Neuronal stem cell (in vitro differentiated cells): ENCODE measurements around the gene PDE4DIP.
"Not testable (repeated sequence)": the region's sequence is repeated elsewhere in the genome, so short reads cannot be mapped to it uniquely, and the experiment has no call there.

Experiments used
- DNase-seq: peaks from one replicate; pipeline ENCODE4 v3.0.0-alpha.2; 2013; ENCODE audit warnings: low spot score
- H2AFZ ChIP-seq: one replicate; pipeline ENCODE4 v1.6.1; 2013; ENCODE audit warnings: mild to moderate bottlenecking, low read length, inconsistent platforms
- H2AK5ac ChIP-seq: 2 replicates; pipeline ENCODE4 v1.6.1; 2013; ENCODE audit warnings: low read depth, mild to moderate bottlenecking, inconsistent platforms, low read length, moderate library complexity, mixed read lengths
- H2BK120ac ChIP-seq: 2 replicates; pipeline ENCODE4 v1.6.1; 2013; ENCODE audit warnings: low read depth, mild to moderate bottlenecking, inconsistent platforms, low read length, moderate library complexity, mixed read lengths
- H2BK12ac ChIP-seq: one replicate; pipeline ENCODE4 v1.6.1; 2013; ENCODE audit warnings: low read length, inconsistent platforms
- H2BK15ac ChIP-seq: 2 replicates; pipeline ENCODE4 v1.6.1; 2013; ENCODE audit warnings: mild to moderate bottlenecking, low read length, inconsistent platforms, mixed read lengths
- H2BK5ac ChIP-seq: one replicate; pipeline ENCODE4 v1.6.1; 2013; ENCODE audit warnings: inconsistent platforms, mild to moderate bottlenecking, low read length, moderate library complexity
- H3K14ac ChIP-seq: one replicate; pipeline ENCODE4 v1.6.1; 2013; ENCODE audit warnings: low read length, inconsistent platforms
- H3K18ac ChIP-seq: 2 replicates; pipeline ENCODE4 v1.6.1; 2013; ENCODE audit warnings: low read length, inconsistent platforms
- H3K23ac ChIP-seq: 2 replicates; pipeline ENCODE4 v1.6.1; 2013; ENCODE audit warnings: low read depth, mild to moderate bottlenecking, mixed read lengths, low read length, inconsistent platforms; ENCODE audit not compliant: poor library complexity
- H3K27ac ChIP-seq: replicated peaks from 3 replicates; pipeline ENCODE4 v1.5.1; 2013; ENCODE audit warnings: low read length, inconsistent platforms
- H3K27me3 ChIP-seq, 3 experiments: 2 replicates each; pipeline ENCODE4 v1.6.1; 2013; ENCODE audit warnings: low read length in 3 of 3, mild to moderate bottlenecking in 2 of 3, inconsistent platforms in 1 of 3, low read depth in 1 of 3, mixed read lengths in 1 of 3, moderate library complexity in 1 of 3; ENCODE audit not compliant: control insufficient read depth in 3 of 3, insufficient read depth in 3 of 3
- H3K36me3 ChIP-seq, 2 donors: replicated peaks in 1 of 2; 2 replicates each; pipeline ENCODE4 v1.6.1; 2013; ENCODE audit warnings: low read length in 2 of 2; ENCODE audit not compliant: control insufficient read depth in 2 of 2, insufficient read depth in 2 of 2
- H3K4ac ChIP-seq: 2 replicates; pipeline ENCODE4 v1.6.1; 2013; ENCODE audit warnings: inconsistent platforms, mild to moderate bottlenecking, low read length, moderate library complexity
- H3K4me1 ChIP-seq, 2 donors: 1 replicate in 1 of 2; 2 replicates in 1 of 2; pipeline ENCODE4 v1.6.1; 2013; ENCODE audit warnings: low read length in 2 of 2, low read depth in 1 of 2; ENCODE audit not compliant: control insufficient read depth in 2 of 2, insufficient read depth in 1 of 2
- H3K4me2 ChIP-seq: one replicate; pipeline ENCODE4 v1.6.1; 2013; ENCODE audit warnings: mild to moderate bottlenecking, low read length, inconsistent platforms; ENCODE audit not compliant: insufficient read depth, poor library complexity, severe bottlenecking
- H3K4me3 ChIP-seq, 2 donors: 2 replicates each; pipeline ENCODE4 v1.5.1; 2013; ENCODE audit warnings: low read length in 2 of 2, mild to moderate bottlenecking in 2 of 2, inconsistent platforms in 1 of 2, moderate library complexity in 1 of 2
- H3K79me1 ChIP-seq: one replicate; pipeline ENCODE4 v1.6.1; 2013; ENCODE audit warnings: low read depth, mild to moderate bottlenecking, inconsistent platforms, low read length, moderate library complexity
- H3K9ac ChIP-seq: one replicate; pipeline ENCODE4 v1.6.1; 2013; ENCODE audit warnings: mild to moderate bottlenecking, low read depth, low read length, inconsistent platforms; ENCODE audit not compliant: poor library complexity
- H3K9me3 ChIP-seq, 2 donors: replicated peaks in 1 of 2; 2 replicates each; pipeline versions ENCODE3 to v1.6.1; 2013; ENCODE audit warnings: low read length in 2 of 2, mild to moderate bottlenecking in 2 of 2, inconsistent platforms in 1 of 2, low read depth in 1 of 2, mixed read lengths in 1 of 2, moderate library complexity in 1 of 2; ENCODE audit not compliant: control insufficient read depth in 2 of 2, insufficient read depth in 1 of 2
- H4K8ac ChIP-seq: one replicate; pipeline ENCODE4 v1.6.1; 2013; ENCODE audit warnings: low read depth, mild to moderate bottlenecking, inconsistent platforms, low read length, moderate library complexity
- H4K91ac ChIP-seq: one replicate; pipeline ENCODE4 v1.6.1; 2013; ENCODE audit warnings: low read length, low read depth, mild to moderate bottlenecking, inconsistent platforms; ENCODE audit not compliant: poor library complexity
- WGBS, 2 donors: extraction: QIAGEN DNeasy Blood & Tissue Kit; methylation state at CpG; one replicate each; pipeline ENCODE4 v1.1.7; 2013; ENCODE audit warnings: missing lambda C conversion rate in 2 of 2, mixed read lengths in 1 of 2; ENCODE audit not compliant: insufficient read length in 2 of 2, insufficient replicate concordance in 1 of 2; ENCODE audit errors: extremely low coverage in 2 of 2; 5-methylcytosine and 5-hydroxymethylcytosine counted together

The PDE4DIP gene

GRCh38 chr1:148879812-148880416 lies 35.7 kb downstream of the PDE4DIP start:
- not testable (repeated sequence) for H2BK15ac ChIP-seq, H3K4me1 ChIP-seq, H4K8ac ChIP-seq, H2AFZ ChIP-seq, H3K9me3 ChIP-seq, H3K23ac ChIP-seq, H3K9ac ChIP-seq, H4K91ac ChIP-seq, H3K4me2 ChIP-seq, H3K4me3 ChIP-seq, DNase-seq, H2BK5ac ChIP-seq, H3K36me3 ChIP-seq, H3K27ac ChIP-seq, H3K14ac ChIP-seq, H3K18ac ChIP-seq, H2BK12ac ChIP-seq, H3K27me3 ChIP-seq, H3K4ac ChIP-seq, H2AK5ac ChIP-seq, H2BK120ac ChIP-seq, H3K79me1 ChIP-seq
- no CpG with 5 or more reads among the region's 2 CpGs for WGBS, 2 donors

- DNase-seq, H3K9ac ChIP-seq, H3K4me3 ChIP-seq: not testable (repeated sequence)
These were observed 37.0 kb downstream of the PDE4DIP start for GRCh38 chr1:148881261-148881660.

GRCh38 chr1:148885219-148885618 lies 41.0 kb downstream of the PDE4DIP start:
- H3K4me1 ChIP-seq, H3K18ac ChIP-seq: not testable (repeated sequence)
- WGBS, 2 donors = no CpG with 5 or more reads among the region's 4 CpGs

More at GRCh38 chr1:148881261-148881660, 37.0 kb downstream of the PDE4DIP start:
- H4K8ac ChIP-seq, H4K91ac ChIP-seq, H3K27ac ChIP-seq, H3K4me2 ChIP-seq, H3K4me1 ChIP-seq, H3K36me3 ChIP-seq, H2AK5ac ChIP-seq, H3K27me3 ChIP-seq, H3K23ac ChIP-seq, H3K79me1 ChIP-seq, H2AFZ ChIP-seq, H3K18ac ChIP-seq, H2BK15ac ChIP-seq, H2BK12ac ChIP-seq, H3K14ac ChIP-seq, H3K9me3 ChIP-seq, H2BK120ac ChIP-seq, H3K4ac ChIP-seq, H2BK5ac ChIP-seq: not testable (repeated sequence)
- no CpG with 5 or more reads among the region's 1 CpG for WGBS, 2 donors

GRCh38 chr1:148886293-148886692 lies 42.1 kb downstream of the PDE4DIP start:
- not testable (repeated sequence) for H2BK5ac ChIP-seq, H3K36me3 ChIP-seq, H3K4me2 ChIP-seq, H3K27me3 ChIP-seq, H2BK120ac ChIP-seq, DNase-seq, H3K4me3 ChIP-seq, H3K4ac ChIP-seq, H3K18ac ChIP-seq, H3K9ac ChIP-seq, H2BK15ac ChIP-seq, H4K8ac ChIP-seq, H2AFZ ChIP-seq, H4K91ac ChIP-seq, H3K4me1 ChIP-seq, H2BK12ac ChIP-seq, H3K23ac ChIP-seq, H3K9me3 ChIP-seq, H2AK5ac ChIP-seq, H3K27ac ChIP-seq, H3K14ac ChIP-seq, H3K79me1 ChIP-seq
- no CpG with 5 or more reads among the region's 4 CpGs for WGBS, 2 donors

More at GRCh38 chr1:148885219-148885618, 41.0 kb downstream of the PDE4DIP start:
- not testable (repeated sequence) for H3K79me1 ChIP-seq, H3K9me3 ChIP-seq, H3K14ac ChIP-seq, H3K4ac ChIP-seq, H2BK5ac ChIP-seq, H2BK120ac ChIP-seq, H3K4me2 ChIP-seq, H2BK12ac ChIP-seq, H3K9ac ChIP-seq, H4K8ac ChIP-seq, H4K91ac ChIP-seq, H3K27ac ChIP-seq, H2AK5ac ChIP-seq, H3K27me3 ChIP-seq, H3K36me3 ChIP-seq, H2AFZ ChIP-seq, H3K4me3 ChIP-seq, DNase-seq, H3K23ac ChIP-seq, H2BK15ac ChIP-seq
